Bronchial epithelial cell (primary cell): ENCODE data around the gene FAM184B. TPM values are rescaled to one million over a fixed set of nuclear protein-coding genes. Genes with fewer than 3 reads are reported as not detected.
A peak's percentile ranks its signal among the peaks of the same experiment; 100 is the strongest.

Source experiments
- DNase-seq: peaks from one replicate; pipeline ENCODE4 v3.0.0-alpha.2; 2010; ENCODE audit warnings: low read depth
- FAIRE-seq: peaks from 2 replicates; lab custom pipeline; 2011; peaks lifted over from hg19 to GRCh38; lab: Jason Lieb, UNC
- H3K27me3 ChIP-seq: 2 replicates; pipeline ENCODE4 v1.5.1; 2011; ENCODE audit warnings: low read length; ENCODE audit not compliant: control insufficient read depth, insufficient read depth
- H3K36me3 ChIP-seq: 2 replicates; pipeline ENCODE4 v1.5.1; 2011; ENCODE audit warnings: low read length; ENCODE audit not compliant: control insufficient read depth, insufficient read depth
- H3K4me3 ChIP-seq: 2 replicates; pipeline ENCODE4 v1.5.1; 2011; ENCODE audit warnings: mild to moderate bottlenecking, low read depth, low read length, control low read depth
- total RNA-seq: library from RNA; depleted of rRNA; stranded (reverse); fragments of >200 nt; gene quantifications from 2 replicates; pipeline ENCODE4 v1.2.1, GENCODE V29; 2014
- TF ChIP-seq, protein P1 (sequence below): IDR thresholded peaks from 2 replicates; pipeline ENCODE4 v1.5.1; 2011; ENCODE audit warnings: mild to moderate bottlenecking, moderate library complexity, low read length, control low read depth, inconsistent platforms; ENCODE audit not compliant: insufficient read depth, severe bottlenecking

The FAM184B gene
- total RNA-seq, 1 donor from 2014 or later = not detected

DNA sequence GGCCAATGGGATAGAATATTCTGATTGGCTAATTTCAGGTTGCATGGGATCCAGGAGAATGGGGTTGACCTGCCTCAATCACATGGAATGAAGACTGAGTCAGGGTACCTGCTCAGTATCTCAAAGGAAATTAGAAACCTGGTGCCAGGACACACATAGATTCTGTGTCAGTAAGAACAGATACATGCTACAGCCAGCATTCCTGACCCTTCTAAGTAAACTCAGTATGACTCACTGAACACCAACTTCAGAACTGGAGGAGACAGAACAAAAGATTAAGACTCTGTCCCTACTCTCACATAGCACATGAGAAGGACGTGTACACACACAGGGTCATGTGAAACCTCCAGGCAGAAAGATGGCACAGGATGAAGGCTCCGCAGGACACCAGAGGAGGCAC lies 54.5 kb downstream of the FAM184B start:
- peak; percentile 91 for FAIRE-seq
- peak; percentile 19 for DNase-seq
- TF ChIP-seq, protein P1, sequence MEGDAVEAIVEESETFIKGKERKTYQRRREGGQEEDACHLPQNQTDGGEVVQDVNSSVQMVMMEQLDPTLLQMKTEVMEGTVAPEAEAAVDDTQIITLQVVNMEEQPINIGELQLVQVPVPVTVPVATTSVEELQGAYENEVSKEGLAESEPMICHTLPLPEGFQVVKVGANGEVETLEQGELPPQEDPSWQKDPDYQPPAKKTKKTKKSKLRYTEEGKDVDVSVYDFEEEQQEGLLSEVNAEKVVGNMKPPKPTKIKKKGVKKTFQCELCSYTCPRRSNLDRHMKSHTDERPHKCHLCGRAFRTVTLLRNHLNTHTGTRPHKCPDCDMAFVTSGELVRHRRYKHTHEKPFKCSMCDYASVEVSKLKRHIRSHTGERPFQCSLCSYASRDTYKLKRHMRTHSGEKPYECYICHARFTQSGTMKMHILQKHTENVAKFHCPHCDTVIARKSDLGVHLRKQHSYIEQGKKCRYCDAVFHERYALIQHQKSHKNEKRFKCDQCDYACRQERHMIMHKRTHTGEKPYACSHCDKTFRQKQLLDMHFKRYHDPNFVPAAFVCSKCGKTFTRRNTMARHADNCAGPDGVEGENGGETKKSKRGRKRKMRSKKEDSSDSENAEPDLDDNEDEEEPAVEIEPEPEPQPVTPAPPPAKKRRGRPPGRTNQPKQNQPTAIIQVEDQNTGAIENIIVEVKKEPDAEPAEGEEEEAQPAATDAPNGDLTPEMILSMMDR = no peak
- Histone ChIP-seq H3K27me3 (no peaks in the 10 kb centered on the region), H3K36me3 (no peaks in the 10 kb centered on the region), H3K4me3 (no peak overlapping the region)

GRCh38 chr4:17723648-17724047 lies 57.8 kb downstream of the FAM184B start:
- FAIRE-seq = peak; percentile 18

DNA sequence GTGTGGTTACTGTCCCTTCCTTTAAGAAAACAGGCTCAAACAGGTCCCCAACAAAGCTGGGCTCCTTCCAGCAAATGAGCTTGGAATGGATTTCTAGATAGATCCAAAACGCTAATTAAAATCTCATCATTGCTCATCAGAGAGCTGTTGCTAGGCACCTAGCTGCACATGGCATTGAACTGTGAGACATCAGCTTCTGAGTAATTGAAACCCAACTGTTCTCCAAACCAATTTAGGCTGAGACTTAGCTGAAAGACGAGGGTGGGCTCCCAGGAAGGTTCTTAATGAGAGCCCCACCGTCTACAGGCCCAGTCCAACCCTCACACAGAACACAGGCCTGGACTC lies 59.1 kb downstream of the FAM184B start:
- Histone ChIP-seq H3K27me3 (no peaks in the 10 kb centered on the region), H3K4me3 (no peak overlapping the region), H3K36me3 (no peaks in the 10 kb centered on the region)
- DNase-seq (peak; percentile 32), FAIRE-seq (no peak)
- TF ChIP-seq, protein P1 = no peak

More at GRCh38 chr4:17723648-17724047, 57.8 kb downstream of the FAM184B start:
- H3K27me3 ChIP-seq = no peaks in the 10 kb centered on the region
- TF ChIP-seq, protein P1 = no peak
- H3K4me3 ChIP-seq = no peak overlapping the region
- no peak for DNase-seq
- H3K36me3 ChIP-seq = no peaks in the 10 kb centered on the region

GRCh38 chr4:17721496-17722355 lies 59.7 kb downstream of the FAM184B start:
- peak; percentile 13 for FAIRE-seq
- no peak overlapping the region for H3K4me3 ChIP-seq
- H3K27me3 ChIP-seq = no peaks in the 10 kb centered on the region
- no peaks in the 10 kb centered on the region for H3K36me3 ChIP-seq
- peak; percentile 22 for DNase-seq
- TF ChIP-seq, protein P1 = no peak

- TF ChIP-seq, protein P1 = no peak
- FAIRE-seq (no peak), DNase-seq (peak; percentile 84)
- H3K27me3 ChIP-seq = no peaks in the 10 kb centered on the region
- H3K4me3 ChIP-seq = no peak overlapping the region
- H3K36me3 ChIP-seq = no peaks in the 10 kb centered on the region
Measured at GRCh38 chr4:17719106-17719505, 62.3 kb downstream of the FAM184B start.
